HG03066 (cell line): ENCODE results near the gene GSTO2.
A peak's percentile ranks its signal among the peaks of the same experiment; 100 is the strongest.
"Not testable (repeated sequence)": the region's sequence is repeated elsewhere in the genome, so short reads cannot be mapped to it uniquely, and the experiment has no call there.

Experiments
- ATAC-seq: cut with Tn5 transposase; IDR thresholded peaks from one replicate; pipeline ENCODE4 v1.9.1; 2021; ENCODE audit warnings: low read depth; ENCODE audit not compliant: unreplicated experiment

GSTO2 gene

GRCh38 chr10:104268713-104269645 lies at the start of gene GSTO2:
Gene GSTO2, plus strand, starts transcription at chr10:104269184. Its CDS starts 5,732 bp downstream, at chr10:104274916.
- peak; percentile 99 for ATAC-seq

GRCh38 chr10:104220522-104220921 lies 48.5 kb upstream of the GSTO2 start:
- ATAC-seq = no peak

- no peak for ATAC-seq
Measured at GRCh38 chr10:104223304-104223703, 45.7 kb upstream of the GSTO2 start.

GRCh38 chr10:104230490-104230889 lies 38.5 kb upstream of the GSTO2 start:
- ATAC-seq = no peak

- peak; percentile 100 for ATAC-seq
Measured at GRCh38 chr10:104231784-104232612, 37.0 kb upstream of the GSTO2 start, which contains the start of gene CFAP43. Gene CFAP43, minus strand, starts transcription at chr10:104232364. Its CDS starts 118 bp downstream, at chr10:104232246.

GRCh38 chr10:104232613-104233102 lies 36.3 kb upstream of the GSTO2 start:
- ATAC-seq = no peak

GRCh38 chr10:104233817-104234216 lies 35.2 kb upstream of the GSTO2 start:
- ATAC-seq = no peak

GRCh38 chr10:104234934-104235333 lies 34.0 kb upstream of the GSTO2 start:
- ATAC-seq = no peak

- no peak for ATAC-seq
Measured at GRCh38 chr10:104235801-104236200, 33.2 kb upstream of the GSTO2 start.

GRCh38 chr10:104240078-104240477 lies 28.9 kb upstream of the GSTO2 start:
- no peak for ATAC-seq

GRCh38 chr10:104242545-104242944 lies 26.4 kb upstream of the GSTO2 start:
- no peak for ATAC-seq

GRCh38 chr10:104243009-104243408 lies 26.0 kb upstream of the GSTO2 start:
- ATAC-seq = not testable (repeated sequence)

GRCh38 chr10:104243512-104243911 lies 25.5 kb upstream of the GSTO2 start:
- no peak for ATAC-seq

- ATAC-seq = no peak
Measured at GRCh38 chr10:104245066-104245632, 23.8 kb upstream of the GSTO2 start.

- no peak for ATAC-seq
Measured at GRCh38 chr10:104246976-104247375, 22.0 kb upstream of the GSTO2 start.

GRCh38 chr10:104247513-104248146 lies 21.4 kb upstream of the GSTO2 start:
- no peak for ATAC-seq

GRCh38 chr10:104248931-104249330 lies 20.1 kb upstream of the GSTO2 start:
- ATAC-seq = not testable (repeated sequence)

- no peak for ATAC-seq
Measured at GRCh38 chr10:104250371-104250770, 18.6 kb upstream of the GSTO2 start.

- no peak for ATAC-seq
Measured at GRCh38 chr10:104251443-104251842, 17.5 kb upstream of the GSTO2 start.

GRCh38 chr10:104252368-104252767 lies 16.6 kb upstream of the GSTO2 start:
- no peak for ATAC-seq
